Right lobe of liver (tissue), 6 donors: Measurements from ENCODE around the gene THRA. TPM values are rescaled to one million over a fixed set of nuclear protein-coding genes. Genes with fewer than 3 reads are reported as not detected.

Experiments
- ATAC-seq, 4 donors: fragments of 200-7000 bp; cut with Tn5 transposase; one replicate each; pipeline ENCODE4 v1.9.1; 2020; ENCODE audit warnings: mild to moderate bottlenecking in 4 of 4, moderate library complexity in 4 of 4
- DNase-seq, 3 donors: peaks; one replicate each; pipeline ENCODE4 v3.0.0-alpha.2; 2020
- H3K27ac ChIP-seq, 3 donors: fragments of 200-600 bp; one replicate each; pipeline ENCODE4 v1.8.0; 2022
- H3K27me3 ChIP-seq, 2 donors: fragments of 200-600 bp; one replicate each; pipeline ENCODE4 v1.8.0; 2022
- H3K36me3 ChIP-seq, 4 donors: fragments of 200-600 bp; sonication (generic) in 1 of 4; one replicate each; pipeline versions ENCODE4 v1.5.1 to v1.8.0; 2017 to 2022; ENCODE audit warnings: control low read depth in 1 of 4
- H3K4me1 ChIP-seq, 4 donors: fragments of 200-600 bp; sonication (generic) in 1 of 4; one replicate each; pipeline versions ENCODE4 v1.5.1 to v1.8.0; 2017 to 2022; ENCODE audit warnings: control low read depth in 1 of 4
- H3K4me3 ChIP-seq, 3 donors: fragments of 200-600 bp; one replicate each; pipeline ENCODE4 v1.8.0; 2022
- H3K9me3 ChIP-seq, 4 donors: fragments of 200-600 bp; sonication (generic) in 1 of 4; one replicate each; pipeline versions ENCODE4 v1.5.1 to v1.8.0; 2017 to 2022; ENCODE audit warnings: control low read depth in 1 of 4
- POLR2A ChIP-seq: fragments of 450-650 bp; IDR thresholded peaks from one replicate; pipeline ENCODE4 v1.6.1; 2017; ENCODE audit warnings: antibody characterized with exemption, mild to moderate bottlenecking
- WGBS: methylation state at CpG from one replicate; pipeline ENCODE4 v1.1.6; 2018; ENCODE audit warnings: low coverage, low lambda C conversion rate; ENCODE audit not compliant: insufficient coverage; ENCODE audit errors: missing lambda C conversion rate; 5-methylcytosine and 5-hydroxymethylcytosine counted together
- intact Hi-C, 2 donors: fragments of 100-400 bp; cut with DNase I; formaldehyde crosslinking; loops; one replicate each; pipeline versions ENCODE4 v1.11.2 to v1.14.1; 2022
- total RNA-seq, 6 experiments: library from RNA; depleted of rRNA in 2 of 6; stranded (reverse); fragments of >200 nt in 2 of 6; fragmentation: NEBNext Ultra II Directional in 3 of 6; extraction: Animal tissue kit (Norgen Biotek cat#: 25700) in 3 of 6; gene quantifications; one replicate each; pipeline versions ENCODE4 v1.1.0 to v1.2.4, GENCODE V29; 2016 to 2023
- TF ChIP-seq, protein P1 (sequence below), 4 donors: fragments of 200-600 bp in 3 of 4; fragments of 450-650 bp in 1 of 4; IDR thresholded peaks; one replicate each; pipeline versions ENCODE4 v1.5.1 to v1.8.0; 2016 to 2022; ENCODE audit warnings: antibody characterized with exemption in 4 of 4, mild to moderate bottlenecking in 2 of 4
- donor health status: DM: no; HTN: yes; CAD: no.
- donor health status: DM: no; HTN: no; CAD: no.
- donor health status: DM: no; HTN: no; CAD: no.
- donor health status: DM: no; HTN: yes; CAD: no.
- donor health status: DM: no; HTN: yes; CAD: no.

THRA gene
- total RNA-seq, 6 experiments from 2014 or later, result 3.7 to 9.4 (median 7.7) TPM

DNA sequence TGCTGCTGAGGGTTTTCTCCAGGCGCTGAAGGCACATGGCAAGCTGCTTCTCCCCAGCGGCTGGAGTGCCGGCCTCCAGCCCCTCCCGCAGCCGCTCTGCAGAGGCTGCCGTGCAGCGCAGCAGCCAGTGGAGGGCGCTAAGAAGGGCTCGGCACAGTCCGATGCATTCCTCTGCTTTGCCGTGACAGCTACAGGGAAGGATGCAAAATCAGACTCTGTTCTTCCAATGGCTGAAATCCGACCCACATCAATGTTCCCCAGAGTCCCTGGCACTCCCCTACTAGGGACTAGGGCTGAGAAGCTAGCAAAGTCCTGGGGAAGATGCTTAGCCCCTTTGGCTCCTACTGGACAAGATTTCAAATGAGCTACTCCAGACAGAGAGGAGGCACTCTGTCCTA is 27.6 kb upstream of the THRA start:
- Histone ChIP-seq H3K27me3 (no peaks in the 10 kb centered on the region), H3K27ac (no peak overlapping the region), H3K9me3 (no peaks in the 10 kb centered on the region), H3K4me3 (no peak overlapping the region), H3K36me3 (peaks cover 0 to 26% (median 1%) of the 10 kb centered on the region in 4 donors), H3K4me1 (peaks cover 0 to 21% (median 7%) of the 10 kb centered on the region in 4 donors)
- intact Hi-C loops, result no loop called here
- no CpG with 5 or more reads among the region's 12 CpGs for WGBS
- DNase-seq (no peak), ATAC-seq (no peak)
- TF ChIP-seq, protein P1, sequence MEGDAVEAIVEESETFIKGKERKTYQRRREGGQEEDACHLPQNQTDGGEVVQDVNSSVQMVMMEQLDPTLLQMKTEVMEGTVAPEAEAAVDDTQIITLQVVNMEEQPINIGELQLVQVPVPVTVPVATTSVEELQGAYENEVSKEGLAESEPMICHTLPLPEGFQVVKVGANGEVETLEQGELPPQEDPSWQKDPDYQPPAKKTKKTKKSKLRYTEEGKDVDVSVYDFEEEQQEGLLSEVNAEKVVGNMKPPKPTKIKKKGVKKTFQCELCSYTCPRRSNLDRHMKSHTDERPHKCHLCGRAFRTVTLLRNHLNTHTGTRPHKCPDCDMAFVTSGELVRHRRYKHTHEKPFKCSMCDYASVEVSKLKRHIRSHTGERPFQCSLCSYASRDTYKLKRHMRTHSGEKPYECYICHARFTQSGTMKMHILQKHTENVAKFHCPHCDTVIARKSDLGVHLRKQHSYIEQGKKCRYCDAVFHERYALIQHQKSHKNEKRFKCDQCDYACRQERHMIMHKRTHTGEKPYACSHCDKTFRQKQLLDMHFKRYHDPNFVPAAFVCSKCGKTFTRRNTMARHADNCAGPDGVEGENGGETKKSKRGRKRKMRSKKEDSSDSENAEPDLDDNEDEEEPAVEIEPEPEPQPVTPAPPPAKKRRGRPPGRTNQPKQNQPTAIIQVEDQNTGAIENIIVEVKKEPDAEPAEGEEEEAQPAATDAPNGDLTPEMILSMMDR (IDR thresholded peaks at IDR 0.05), result peak in 2 of 4 donors; percentile 16 to 19
- no peak for TF ChIP-seq POLR2A

DNA sequence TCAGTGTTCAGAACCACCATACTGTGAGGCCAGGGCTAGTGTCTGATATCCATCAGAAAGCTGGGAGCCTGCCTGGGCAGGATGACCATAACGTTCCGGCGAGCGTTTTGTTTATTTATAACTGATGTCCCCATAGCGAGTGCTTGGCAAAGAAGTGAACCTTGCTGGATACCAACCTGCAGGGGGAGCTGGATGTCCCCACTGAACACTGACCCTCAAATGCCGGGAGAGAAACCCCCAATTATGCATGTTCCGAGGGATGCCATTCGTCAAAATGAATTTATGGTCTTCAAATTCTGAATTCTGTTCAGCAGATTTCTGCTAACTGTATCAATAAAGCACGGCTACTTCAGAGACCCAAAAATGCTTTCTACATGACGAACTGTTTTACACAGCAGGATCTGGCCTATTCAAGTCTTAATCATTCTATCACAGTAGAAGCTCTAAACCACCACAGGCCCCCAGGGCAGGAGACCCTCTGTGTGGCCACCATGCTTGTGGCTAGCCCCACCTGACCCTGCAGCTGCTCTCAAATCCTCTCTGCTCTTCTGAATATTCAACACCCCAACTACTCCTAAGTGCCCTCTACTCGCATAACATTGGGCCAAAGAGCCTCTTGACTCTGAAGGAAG is 23.8 kb upstream of the THRA start:
- ATAC-seq (peak; percentile 95 to 98 (median 96)), DNase-seq (peak in 2 of 3 donors; percentile 59 to 68)
- no peaks in the 10 kb centered on the region for H3K9me3 ChIP-seq
- no peak overlapping the region for H3K27ac ChIP-seq
- H3K36me3 ChIP-seq, result peaks cover 0 to 14% (median 1%) of the 10 kb centered on the region in 4 donors
- peaks cover 0 to 5% (median 0%) of the 10 kb centered on the region in 4 donors for H3K4me1 ChIP-seq
- no peak overlapping the region for H3K4me3 ChIP-seq
- H3K27me3 ChIP-seq, result no peaks in the 10 kb centered on the region
- intact Hi-C loops, result no loop called here
- TF ChIP-seq POLR2A, result no peak
- TF ChIP-seq, protein P1 (IDR thresholded peaks at IDR 0.05), result peak; percentile 60 to 74 (median 73)
- 33% methylated on average over 10 of the region's 11 CpGs for WGBS

DNA sequence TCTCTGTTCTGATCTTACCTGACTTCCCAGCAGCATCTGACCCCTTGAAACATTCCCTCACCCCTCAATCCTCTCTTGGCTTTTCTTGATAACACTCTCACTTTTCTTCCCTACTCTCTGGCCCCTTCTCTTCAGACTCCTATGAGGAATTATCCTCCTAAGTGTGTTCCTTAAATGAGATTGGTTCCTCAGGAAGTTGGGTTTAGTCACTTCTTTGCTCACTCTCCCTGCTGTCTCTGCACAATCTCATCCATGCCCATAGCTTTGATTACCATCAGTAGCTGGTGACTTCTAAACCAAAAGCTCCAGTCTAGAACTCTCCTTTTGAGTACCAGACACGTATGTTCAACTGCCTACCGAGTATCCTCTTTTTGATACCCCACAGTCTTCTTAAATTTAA is 21.6 kb upstream of the THRA start:
- H3K4me1 ChIP-seq, result peaks cover 0 to 5% (median 0%) of the 10 kb centered on the region in 4 donors
- DNase-seq, result no peak
- no peak for ATAC-seq
- no peak overlapping the region for H3K27ac ChIP-seq
- H3K9me3 ChIP-seq, result no peaks in the 10 kb centered on the region
- TF ChIP-seq, protein P1 (IDR thresholded peaks at IDR 0.05), result no peak
- no peak for TF ChIP-seq POLR2A
- no peaks in the 10 kb centered on the region for H3K27me3 ChIP-seq
- 86% methylated on average over 2 of the region's 2 CpGs for WGBS
- intact Hi-C loops, result no loop called here
- no peak overlapping the region for H3K4me3 ChIP-seq
- peaks cover 0 to 4% (median 0%) of the 10 kb centered on the region in 4 donors for H3K36me3 ChIP-seq

DNA sequence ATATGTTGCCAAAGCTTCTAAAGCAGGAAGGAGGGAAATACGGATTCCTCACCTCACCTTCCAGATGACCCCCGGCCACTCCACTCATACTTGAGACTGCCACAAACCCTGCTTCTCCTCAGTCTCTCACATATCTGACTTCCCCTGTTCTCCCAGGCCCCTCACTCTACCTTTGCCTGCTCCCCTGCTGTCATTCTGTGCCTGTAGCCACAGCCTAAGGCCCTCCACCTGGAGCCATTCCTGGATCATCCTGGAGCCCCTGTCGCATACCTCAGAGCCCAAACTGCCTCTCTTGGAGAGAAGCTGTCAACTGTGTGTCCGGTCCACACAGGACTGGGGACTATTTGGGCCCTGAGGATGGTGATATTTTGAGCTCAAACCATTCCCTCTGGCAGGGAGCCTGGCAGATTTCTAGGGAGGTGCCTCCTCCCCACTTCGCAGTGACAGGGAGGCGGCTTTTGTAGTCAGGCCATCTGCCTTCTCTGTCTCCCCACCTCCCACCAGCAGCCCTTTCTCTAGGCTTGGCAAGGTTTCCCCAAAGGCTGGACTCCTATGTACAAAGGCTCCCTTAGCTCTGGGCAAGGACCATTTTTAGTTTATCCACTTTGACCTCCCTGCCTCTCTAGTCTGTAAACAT is 6.3 kb upstream of the THRA start:
- intact Hi-C loops, result loop anchor here in 1 of 2 donors (10.0 kb wide), 1 partner anchor 118 kb away; the partner anchor contains the start of gene RAPGEFL1
- DNase-seq (no peak), ATAC-seq (no peak)
- TF ChIP-seq, protein P1 (IDR thresholded peaks at IDR 0.05), result no peak
- TF ChIP-seq POLR2A, result no peak
- Histone ChIP-seq H3K36me3 (peaks cover 0 to 12% (median under 1%) of the 10 kb centered on the region in 4 donors), H3K4me3 (no peak overlapping the region), H3K9me3 (no peaks in the 10 kb centered on the region), H3K4me1 (peaks cover 0 to 13% (median 7%) of the 10 kb centered on the region in 4 donors), H3K27me3 (no peaks in the 10 kb centered on the region), H3K27ac (no peak overlapping the region)
- 57% methylated on average over 2 of the region's 6 CpGs for WGBS
